Choroid plexus epithelial cell (primary cell): ENCODE data around the gene TSN.
A peak's percentile ranks its signal among the peaks of the same experiment; 100 is the strongest.

Experiments used
- DNase-seq: peaks from one replicate; pipeline ENCODE4 v3.0.0-alpha.2; 2010; ENCODE audit warnings: low read depth
- H3K4me3 ChIP-seq: 2 replicates; pipeline ENCODE4 v1.5.1; 2011; ENCODE audit warnings: low read depth, mild to moderate bottlenecking, control low read depth, low read length, moderate library complexity
- CTCF ChIP-seq: conservative IDR thresholded peaks from 2 replicates; pipeline ENCODE4 v1.5.1; 2011; ENCODE audit warnings: low read depth, mild to moderate bottlenecking, control low read depth, inconsistent platforms, low read length, moderate library complexity

The TSN gene

GRCh38 chr2:121771976-121772742 is 16.7 kb downstream of the TSN start:
- peak; percentile 26 for DNase-seq
- TF ChIP-seq CTCF: no peak
- H3K4me3 ChIP-seq: no peak overlapping the region

DNA sequence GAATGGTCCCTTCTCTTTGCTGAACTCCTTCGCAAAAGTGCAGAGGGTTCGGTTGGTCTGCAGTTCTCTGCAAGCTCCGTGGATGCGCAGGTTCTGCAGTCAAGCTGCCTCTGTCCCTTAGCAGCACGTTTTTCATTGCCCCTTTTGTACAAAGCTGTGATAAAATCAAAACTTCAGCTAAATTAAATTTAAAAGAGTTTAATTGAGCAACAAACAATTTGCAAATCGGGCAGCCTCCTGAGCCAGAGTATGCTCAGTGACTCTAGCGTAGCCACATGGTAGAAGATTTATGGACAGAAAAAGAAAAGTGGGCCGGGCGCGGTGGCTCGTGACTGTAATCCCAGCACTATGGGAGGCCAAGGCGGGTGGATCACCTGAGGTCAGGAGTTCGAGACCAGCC is 18.8 kb downstream of the TSN start:
- no peak for DNase-seq
- H3K4me3 ChIP-seq: no peak overlapping the region
- TF ChIP-seq CTCF: no peak

- no peak for TF ChIP-seq CTCF
- DNase-seq: no peak
- no peak overlapping the region for H3K4me3 ChIP-seq
These were observed 20.9 kb downstream of the TSN start for GRCh38 chr2:121776361-121776760.

DNA sequence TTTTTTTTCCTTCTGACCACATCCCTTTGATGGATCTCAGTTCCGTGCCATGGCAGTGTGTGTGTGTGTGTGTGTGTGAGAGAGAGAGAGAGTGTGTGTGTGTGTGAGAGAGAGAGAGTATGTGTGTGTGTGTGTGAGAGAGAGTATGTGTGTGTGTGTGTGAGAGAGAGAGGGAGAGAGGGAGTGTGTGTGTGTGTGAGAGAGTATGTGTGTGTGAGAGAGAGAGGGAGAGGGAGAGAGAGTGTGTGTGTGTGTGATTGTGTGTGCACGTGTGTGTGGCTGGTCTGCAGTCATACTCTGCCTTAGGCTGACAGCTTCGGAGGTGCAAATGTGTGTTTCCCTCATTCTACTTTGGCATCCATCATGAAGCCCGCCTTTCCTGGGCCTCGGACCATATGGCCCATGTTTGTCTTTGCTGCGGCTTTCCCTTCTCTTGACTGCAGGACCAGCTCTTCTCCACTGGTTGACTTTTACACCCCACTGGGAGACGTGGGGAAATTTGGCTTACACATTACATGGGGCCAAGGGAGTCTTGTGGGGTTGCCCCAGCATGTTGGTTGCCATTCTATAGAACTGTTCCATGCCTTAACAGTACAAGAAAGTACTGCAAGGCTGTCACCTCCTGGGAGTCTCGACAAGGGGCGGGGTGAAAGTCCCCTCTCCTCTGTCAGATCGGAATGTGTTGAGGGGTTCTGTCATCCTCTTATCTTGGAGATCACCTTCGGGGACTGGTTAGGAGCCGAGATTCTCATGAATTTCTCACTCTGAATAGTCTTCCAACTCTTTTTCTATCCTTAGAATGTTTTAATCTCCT is 21.6 kb downstream of the TSN start:
- no peak for DNase-seq
- TF ChIP-seq CTCF: no peak
- H3K4me3 ChIP-seq: no peak overlapping the region

GRCh38 chr2:121777699-121778058 is 22.2 kb downstream of the TSN start:
- no peak overlapping the region for H3K4me3 ChIP-seq
- peak; percentile 69 for DNase-seq
- TF ChIP-seq CTCF: no peak

DNA sequence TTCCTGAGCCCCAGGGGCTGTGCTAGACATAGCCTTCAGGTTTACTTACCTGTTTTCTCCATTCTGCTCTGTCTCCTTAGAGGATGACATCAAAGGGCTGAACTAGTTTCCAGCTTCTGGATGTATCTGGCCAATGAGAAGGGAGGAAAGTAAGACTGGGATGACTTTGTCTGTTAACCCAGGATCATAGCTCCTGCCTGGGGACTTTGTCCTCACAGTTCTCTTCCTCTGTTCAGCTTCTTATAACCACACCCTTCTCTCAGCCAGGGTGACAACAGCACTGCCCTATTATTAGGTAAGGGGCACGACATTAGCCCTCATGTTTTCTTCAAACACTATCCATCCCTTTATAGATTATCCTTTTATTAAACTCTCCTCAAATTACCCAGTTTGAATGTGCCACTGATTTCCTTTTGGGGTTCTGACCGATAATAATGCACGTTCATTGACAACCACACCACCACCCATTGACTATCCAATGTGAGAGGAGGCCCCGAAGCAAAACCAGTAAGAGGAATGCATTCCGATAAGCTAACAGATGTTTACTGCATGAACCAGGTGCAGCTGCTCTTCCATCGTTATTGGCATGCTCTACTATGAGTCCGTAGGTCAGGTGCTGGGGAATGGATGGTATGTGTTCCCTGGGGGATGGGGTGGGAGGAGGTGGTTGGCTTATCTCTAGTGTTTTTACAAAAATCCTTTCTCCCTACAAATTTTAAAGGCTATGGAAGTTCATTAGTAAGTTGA is 23.5 kb downstream of the TSN start:
- TF ChIP-seq CTCF: no peak
- DNase-seq: no peak
- H3K4me3 ChIP-seq: no peak overlapping the region
